Measurements from ENCODE around the gene CSF1. TPM values are rescaled to one million over a fixed set of nuclear protein-coding genes. Genes with fewer than 3 reads are reported as not detected.

The CSF1 gene
- total RNA-seq, 1 experiment from 2014 or later: 3.0 TPM

GRCh38 chr1:109969907-109970306, 59.3 kb downstream of the CSF1 start (continued):
- TF ChIP-seq, protein P1, sequence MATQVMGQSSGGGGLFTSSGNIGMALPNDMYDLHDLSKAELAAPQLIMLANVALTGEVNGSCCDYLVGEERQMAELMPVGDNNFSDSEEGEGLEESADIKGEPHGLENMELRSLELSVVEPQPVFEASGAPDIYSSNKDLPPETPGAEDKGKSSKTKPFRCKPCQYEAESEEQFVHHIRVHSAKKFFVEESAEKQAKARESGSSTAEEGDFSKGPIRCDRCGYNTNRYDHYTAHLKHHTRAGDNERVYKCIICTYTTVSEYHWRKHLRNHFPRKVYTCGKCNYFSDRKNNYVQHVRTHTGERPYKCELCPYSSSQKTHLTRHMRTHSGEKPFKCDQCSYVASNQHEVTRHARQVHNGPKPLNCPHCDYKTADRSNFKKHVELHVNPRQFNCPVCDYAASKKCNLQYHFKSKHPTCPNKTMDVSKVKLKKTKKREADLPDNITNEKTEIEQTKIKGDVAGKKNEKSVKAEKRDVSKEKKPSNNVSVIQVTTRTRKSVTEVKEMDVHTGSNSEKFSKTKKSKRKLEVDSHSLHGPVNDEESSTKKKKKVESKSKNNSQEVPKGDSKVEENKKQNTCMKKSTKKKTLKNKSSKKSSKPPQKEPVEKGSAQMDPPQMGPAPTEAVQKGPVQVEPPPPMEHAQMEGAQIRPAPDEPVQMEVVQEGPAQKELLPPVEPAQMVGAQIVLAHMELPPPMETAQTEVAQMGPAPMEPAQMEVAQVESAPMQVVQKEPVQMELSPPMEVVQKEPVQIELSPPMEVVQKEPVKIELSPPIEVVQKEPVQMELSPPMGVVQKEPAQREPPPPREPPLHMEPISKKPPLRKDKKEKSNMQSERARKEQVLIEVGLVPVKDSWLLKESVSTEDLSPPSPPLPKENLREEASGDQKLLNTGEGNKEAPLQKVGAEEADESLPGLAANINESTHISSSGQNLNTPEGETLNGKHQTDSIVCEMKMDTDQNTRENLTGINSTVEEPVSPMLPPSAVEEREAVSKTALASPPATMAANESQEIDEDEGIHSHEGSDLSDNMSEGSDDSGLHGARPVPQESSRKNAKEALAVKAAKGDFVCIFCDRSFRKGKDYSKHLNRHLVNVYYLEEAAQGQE (IDR thresholded peaks at IDR 0.05; ENCODE audit: low read depth): no peak
- TF ChIP-seq YY1 (IDR thresholded peaks at IDR 0.05; ENCODE audit: extremely low read depth, insufficient replicate concordance, low read depth, low read length) (no peak), EZH2phosphoT487 (IDR thresholded peaks at IDR 0.05; ENCODE audit: borderline replicate concordance) (no peak), SIN3A (IDR thresholded peaks at IDR 0.05; ENCODE audit: low read depth) (no peak)

DNA sequence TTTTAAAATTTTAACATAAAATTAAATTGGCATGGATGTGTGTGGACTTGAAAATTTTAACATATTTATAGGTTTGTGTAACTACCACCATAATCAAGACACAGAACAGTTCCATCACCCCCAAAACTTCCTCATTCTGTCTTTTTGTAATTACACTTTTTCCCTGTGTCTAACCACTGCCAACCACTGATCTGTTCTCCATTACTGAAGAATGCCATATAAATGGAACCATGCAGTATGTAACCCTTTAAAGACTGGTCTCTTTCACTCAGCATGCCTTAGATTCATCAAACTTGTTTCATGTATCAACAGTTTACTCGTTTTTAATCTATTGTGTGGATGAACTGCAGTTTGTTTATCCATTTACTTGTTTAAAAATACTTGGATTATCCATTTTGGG, 60.9 kb downstream of the CSF1 start:
- Histone ChIP-seq H3K4me2 (ENCODE audit: low read length) (no peak overlapping the region), H4K20me1 (ENCODE audit: insufficient read depth) (no peaks in the 10 kb centered on the region), H3K4me3 (replicated peaks in 1 of 2; ENCODE audit: low read depth in 1 of 2, low read length in 2 of 2) (no peak overlapping the region), H3K27me3 (ENCODE audit: insufficient read depth, low read length) (no peaks in the 10 kb centered on the region), H3K79me2 (ENCODE audit: insufficient read depth, low read length) (no peaks in the 10 kb centered on the region), H3K4me1 (ENCODE audit: control insufficient read depth in 1 of 2, insufficient read depth in 2 of 2, low read length in 2 of 2) (peaks cover 2 to 15% of the 10 kb centered on the region in 2 experiments; a peak in 3 of 4 replicates), H3K27ac (ENCODE audit: low read depth, low read length) (no peak overlapping the region), H3K36me3 (ENCODE audit: control insufficient read depth in 1 of 2, insufficient read depth in 2 of 2, low read length in 2 of 2) (no peaks in the 10 kb centered on the region), H3K9ac (ENCODE audit: low read length) (no peak overlapping the region), H3K9me3 (ENCODE audit: control insufficient read depth in 1 of 2, insufficient read depth in 1 of 2, low read depth in 1 of 2, low read length in 2 of 2) (no peaks in the 10 kb centered on the region), H3K9me2 (ENCODE audit: insufficient read depth) (no peaks in the 10 kb centered on the region), H2AFZ (ENCODE audit: low read depth, low read length, poor library complexity, severe bottlenecking) (no peak overlapping the region)
- no peak for TF ChIP-seq POLR2AphosphoS5 (IDR thresholded peaks at IDR 0.05; ENCODE audit: low read depth, low read length)
- TF ChIP-seq JUND (IDR thresholded peaks at IDR 0.05): no peak
- TF ChIP-seq ELF1 (IDR thresholded peaks at IDR 0.05; ENCODE audit: borderline replicate concordance, low read depth): no peak
- TF ChIP-seq ZFX (IDR thresholded peaks at IDR 0.05): no peak
- no peak for TF ChIP-seq ZNF274 (IDR thresholded peaks at IDR 0.05; ENCODE audit: low read depth, low read length)
- TF ChIP-seq EGR1 (IDR thresholded peaks at IDR 0.05; ENCODE audit: low read depth): no peak
- no peak for TF ChIP-seq EZH2 (IDR thresholded peaks at IDR 0.05)
- no peak for TF ChIP-seq TCF7L2 (IDR thresholded peaks at IDR 0.05; ENCODE audit: borderline replicate concordance, extremely low read depth, insufficient read depth, insufficient read length)
- TF ChIP-seq ATF3 (IDR thresholded peaks at IDR 0.05): no peak
- no peak for TF ChIP-seq SRF (IDR thresholded peaks at IDR 0.05; ENCODE audit: low read depth)
- RAD21 ChIA-PET (ENCODE audit: low non-redundant PET in 1 of 2, low total read pairs in 2 of 2, uncharacterized antibody in 2 of 2, unreplicated experiment in 2 of 2): no interaction called here
- CTCF ChIA-PET: interaction anchor here (2.2 kb wide), 1 partner anchor 13 kb away, joined by 12 read pairs; the partner anchor contains the start of gene AHCYL1
- no peak for ATAC-seq
- POLR2A ChIA-PET: interaction anchor here (0.8 kb wide), 1 partner anchor 13 kb away, joined by 3 read pairs; the partner anchor contains the start of gene AHCYL1
- no TSS peak for BruUV-seq (replicated peaks)
- intact Hi-C loops (cut with micrococcal nuclease): no loop called here
- no peak for DNase-seq (ENCODE audit: low read depth, low spot score)
